Karpas-422 (cell line): ENCODE results near the gene GLTP. TPM values are rescaled to one million over a fixed set of nuclear protein-coding genes. Genes with fewer than 3 reads are reported as not detected.
A peak's percentile ranks its signal among the peaks of the same experiment; 100 is the strongest.

Experiments used
- DNase-seq: peaks from one replicate; pipeline ENCODE4 v3.0.0-alpha.2; 2015
- H2AFZ ChIP-seq: fragments of 200-600 bp; sonication (generic); 2 replicates; pipeline ENCODE4 v1.6.1; 2014; ENCODE audit warnings: antibody characterized with exemption, low read length, mixed read lengths
- H3K27ac ChIP-seq: fragments of 200-600 bp; sonication (generic); 2 replicates; pipeline ENCODE4 v1.5.1; 2014; ENCODE audit warnings: mild to moderate bottlenecking, low read length, moderate library complexity
- H3K27me3 ChIP-seq: fragments of 200-600 bp; sonication (generic); 2 replicates; pipeline ENCODE4 v1.6.1; 2014; ENCODE audit warnings: low read length, mixed read lengths
- H3K36me3 ChIP-seq: fragments of 200-600 bp; sonication (generic); 2 replicates; pipeline ENCODE4 v1.6.1; 2014; ENCODE audit warnings: low read length, mixed read lengths; ENCODE audit not compliant: insufficient read depth
- H3K4me1 ChIP-seq: fragments of 200-600 bp; sonication (generic); 2 replicates; pipeline ENCODE4 v1.6.1; 2014; ENCODE audit warnings: mild to moderate bottlenecking, low read length, mixed read lengths
- H3K4me2 ChIP-seq: fragments of 200-600 bp; sonication (generic); 2 replicates; pipeline ENCODE4 v1.6.1; 2014; ENCODE audit warnings: low read length, low read depth, mild to moderate bottlenecking; ENCODE audit not compliant: poor library complexity, severe bottlenecking
- H3K4me3 ChIP-seq: fragments of 200-600 bp; sonication (generic); 2 replicates; pipeline ENCODE4 v1.5.1; 2014; ENCODE audit warnings: mild to moderate bottlenecking, antibody characterized with exemption, low read length, mixed read lengths
- H3K79me2 ChIP-seq: fragments of 200-600 bp; sonication (generic); 2 replicates; pipeline ENCODE4 v1.6.1; 2014; ENCODE audit warnings: mild to moderate bottlenecking, low read length, mixed read lengths
- H3K9ac ChIP-seq: fragments of 200-600 bp; sonication (generic); 2 replicates; pipeline ENCODE4 v1.6.0; 2014; ENCODE audit warnings: low read length
- H3K9me2 ChIP-seq: fragments of 200-600 bp; sonication (generic), shearing (Covaris generic); replicated peaks from 2 replicates; pipeline ENCODE4 v1.6.0; 2014; ENCODE audit warnings: mild to moderate bottlenecking, low read length, moderate library complexity; ENCODE audit not compliant: insufficient read depth
- H3K9me3 ChIP-seq: fragments of 300-700, 200-600 bp; sonication (generic); 2 replicates; pipeline ENCODE4 v1.6.1; 2014; ENCODE audit warnings: low read length, mixed read lengths
- H4K20me1 ChIP-seq: fragments of 200-600 bp; sonication (generic); 2 replicates; pipeline ENCODE4 v1.6.1; 2014; ENCODE audit warnings: mild to moderate bottlenecking, antibody characterized with exemption, low read length, low read depth; ENCODE audit not compliant: insufficient read depth
- small RNA-seq: library from RNA; depleted of rRNA; stranded (forward); fragments of <200 nt; gene quantifications from one replicate; pipeline ENCODE3, GENCODE V24; 2014
- total RNA-seq: library from RNA; depleted of rRNA; stranded (reverse); fragments of >200 nt; shearing (Covaris generic); gene quantifications from 2 replicates; pipeline ENCODE4 v1.2.3, GENCODE V29; 2014; ENCODE audit warnings: low replicate concordance; rRNA removed

Gene GLTP
- total RNA-seq, 1 experiment from 2014 or later: 26.5 TPM

GRCh38 chr12:109804820-109805761 is 75.2 kb downstream of the GLTP start:
- Histone ChIP-seq H3K9me2 (no peaks in the 10 kb centered on the region), H3K9me3 (no peaks in the 10 kb centered on the region), H3K27me3 (no peaks in the 10 kb centered on the region), H2AFZ (no peak overlapping the region), H3K79me2 (no peaks in the 10 kb centered on the region), H3K4me1 (no peaks in the 10 kb centered on the region), H3K27ac (no peak overlapping the region), H4K20me1 (no peaks in the 10 kb centered on the region), H3K36me3 (no peaks in the 10 kb centered on the region), H3K4me3 (no peak overlapping the region), H3K4me2 (no peak overlapping the region), H3K9ac (no peak overlapping the region)
- peak; percentile 83 for DNase-seq

GRCh38 chr12:109803678-109804077 is 76.7 kb downstream of the GLTP start:
- H3K4me2 ChIP-seq: no peak overlapping the region
- no peak overlapping the region for H2AFZ ChIP-seq
- no peaks in the 10 kb centered on the region for H3K36me3 ChIP-seq
- H3K9me2 ChIP-seq: no peaks in the 10 kb centered on the region
- H3K4me1 ChIP-seq: no peaks in the 10 kb centered on the region
- H3K9ac ChIP-seq: no peak overlapping the region
- no peaks in the 10 kb centered on the region for H3K79me2 ChIP-seq
- H3K27ac ChIP-seq: no peak overlapping the region
- H3K27me3 ChIP-seq: no peaks in the 10 kb centered on the region
- no peaks in the 10 kb centered on the region for H4K20me1 ChIP-seq
- no peak overlapping the region for H3K4me3 ChIP-seq
- H3K9me3 ChIP-seq: no peaks in the 10 kb centered on the region
- no peak for DNase-seq

GRCh38 chr12:109802828-109803227 is 77.5 kb downstream of the GLTP start:
- H3K4me1 ChIP-seq: no peaks in the 10 kb centered on the region
- no peaks in the 10 kb centered on the region for H3K27me3 ChIP-seq
- DNase-seq: no peak
- H3K4me3 ChIP-seq: no peak overlapping the region
- no peak overlapping the region for H2AFZ ChIP-seq
- no peak overlapping the region for H3K4me2 ChIP-seq
- H3K36me3 ChIP-seq: no peaks in the 10 kb centered on the region
- H4K20me1 ChIP-seq: no peaks in the 10 kb centered on the region
- no peaks in the 10 kb centered on the region for H3K9me2 ChIP-seq
- no peak overlapping the region for H3K27ac ChIP-seq
- H3K9ac ChIP-seq: no peak overlapping the region
- no peaks in the 10 kb centered on the region for H3K79me2 ChIP-seq
- no peaks in the 10 kb centered on the region for H3K9me3 ChIP-seq

Small RNA genes lying within 50 kb of the gene (small RNA-seq; reads per million reads assigned to genes)
- gene MIR4497 (not detected), gene RN7SL441P (not detected)

Other genes with a start within 250 kb of the GLTP start
- 0.11 and 0.94 TPM in 2 replicates for gene FAM222A, start 166.7 kb downstream of the GLTP start, total RNA-seq
- not detected in 2 replicates for gene TRPV4, start 47.1 kb downstream of the GLTP start, total RNA-seq
- gene TCHP, start 19.7 kb upstream of the GLTP start, total RNA-seq: 11.8 and 17.0 TPM in 2 replicates
- gene GIT2, start 115.8 kb upstream of the GLTP start, total RNA-seq: 76.3 and 81.9 TPM in 2 replicates
- gene ANKRD13A, start 118.9 kb upstream of the GLTP start, total RNA-seq: 277 and 337 TPM in 2 replicates
- 12.8 and 24.6 TPM in 2 replicates for gene C12orf76, start 168.0 kb upstream of the GLTP start, total RNA-seq
- 9.4 and 9.9 TPM in 2 replicates for gene IFT81, start 243.8 kb upstream of the GLTP start, total RNA-seq